GM21786 (cell line): ENCODE results near the gene CDH13.

ENCODE experiments used
- ATAC-seq: cut with Tn5 transposase; IDR thresholded peaks from one replicate; pipeline ENCODE4 v1.9.1; 2021; ENCODE audit not compliant: unreplicated experiment

Gene CDH13

GRCh38 chr16:83626676-83627075, 999.9 kb downstream of the CDH13 start:
- ATAC-seq, result no peak

GRCh38 chr16:83627996-83628395, 1001.2 kb downstream of the CDH13 start:
- no peak for ATAC-seq

- no peak for ATAC-seq
Observed at GRCh38 chr16:83629426-83629825, 1002.7 kb downstream of the CDH13 start.

- ATAC-seq, result no peak
Observed at GRCh38 chr16:83629836-83630235, 1003.1 kb downstream of the CDH13 start.

- ATAC-seq, result no peak
Observed at GRCh38 chr16:83630979-83631378, 1004.2 kb downstream of the CDH13 start.

GRCh38 chr16:83633286-83633685, 1006.5 kb downstream of the CDH13 start:
- ATAC-seq, result no peak

GRCh38 chr16:83648347-83648746, 1021.6 kb downstream of the CDH13 start:
- ATAC-seq, result no peak

- no peak for ATAC-seq
Observed at GRCh38 chr16:83651871-83652270, 1025.1 kb downstream of the CDH13 start.

GRCh38 chr16:83652943-83653342, 1026.2 kb downstream of the CDH13 start:
- no peak for ATAC-seq

GRCh38 chr16:83653785-83654184, 1027.0 kb downstream of the CDH13 start:
- ATAC-seq, result no peak

GRCh38 chr16:83660282-83660681, 1033.5 kb downstream of the CDH13 start:
- ATAC-seq, result no peak

- no peak for ATAC-seq
Observed at GRCh38 chr16:83661656-83662055, 1034.9 kb downstream of the CDH13 start.

- ATAC-seq, result no peak
Observed at GRCh38 chr16:83666449-83666848, 1039.7 kb downstream of the CDH13 start.

- ATAC-seq, result no peak
Observed at GRCh38 chr16:83669456-83669855, 1042.7 kb downstream of the CDH13 start.

GRCh38 chr16:83674931-83675535, 1048.3 kb downstream of the CDH13 start:
- ATAC-seq, result no peak

- no peak for ATAC-seq
Observed at GRCh38 chr16:83676086-83676485, 1049.3 kb downstream of the CDH13 start.

- no peak for ATAC-seq
Observed at GRCh38 chr16:83680980-83681379, 1054.2 kb downstream of the CDH13 start.

GRCh38 chr16:83681381-83681956, 1054.7 kb downstream of the CDH13 start:
- ATAC-seq, result no peak

- no peak for ATAC-seq
Observed at GRCh38 chr16:83682116-83682867, 1055.5 kb downstream of the CDH13 start.

- no peak for ATAC-seq
Observed at GRCh38 chr16:83682868-83683235, 1056.1 kb downstream of the CDH13 start.

- ATAC-seq, result no peak
Observed at GRCh38 chr16:83685615-83686165, 1058.9 kb downstream of the CDH13 start.

- ATAC-seq, result no peak
Observed at GRCh38 chr16:83686726-83687125, 1060.0 kb downstream of the CDH13 start.
